GM19193 (cell line): Measurements from ENCODE around the gene IL7R.

Experiments
- POLR2A ChIP-seq: IDR thresholded peaks from 4 replicates; pipeline ENCODE4 v1.6.1; 2011; ENCODE audit not compliant: insufficient read depth, insufficient read length; ENCODE audit errors: extremely low read depth

Gene IL7R, protein sequence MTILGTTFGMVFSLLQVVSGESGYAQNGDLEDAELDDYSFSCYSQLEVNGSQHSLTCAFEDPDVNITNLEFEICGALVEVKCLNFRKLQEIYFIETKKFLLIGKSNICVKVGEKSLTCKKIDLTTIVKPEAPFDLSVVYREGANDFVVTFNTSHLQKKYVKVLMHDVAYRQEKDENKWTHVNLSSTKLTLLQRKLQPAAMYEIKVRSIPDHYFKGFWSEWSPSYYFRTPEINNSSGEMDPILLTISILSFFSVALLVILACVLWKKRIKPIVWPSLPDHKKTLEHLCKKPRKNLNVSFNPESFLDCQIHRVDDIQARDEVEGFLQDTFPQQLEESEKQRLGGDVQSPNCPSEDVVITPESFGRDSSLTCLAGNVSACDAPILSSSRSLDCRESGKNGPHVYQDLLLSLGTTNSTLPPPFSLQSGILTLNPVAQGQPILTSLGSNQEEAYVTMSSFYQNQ

DNA sequence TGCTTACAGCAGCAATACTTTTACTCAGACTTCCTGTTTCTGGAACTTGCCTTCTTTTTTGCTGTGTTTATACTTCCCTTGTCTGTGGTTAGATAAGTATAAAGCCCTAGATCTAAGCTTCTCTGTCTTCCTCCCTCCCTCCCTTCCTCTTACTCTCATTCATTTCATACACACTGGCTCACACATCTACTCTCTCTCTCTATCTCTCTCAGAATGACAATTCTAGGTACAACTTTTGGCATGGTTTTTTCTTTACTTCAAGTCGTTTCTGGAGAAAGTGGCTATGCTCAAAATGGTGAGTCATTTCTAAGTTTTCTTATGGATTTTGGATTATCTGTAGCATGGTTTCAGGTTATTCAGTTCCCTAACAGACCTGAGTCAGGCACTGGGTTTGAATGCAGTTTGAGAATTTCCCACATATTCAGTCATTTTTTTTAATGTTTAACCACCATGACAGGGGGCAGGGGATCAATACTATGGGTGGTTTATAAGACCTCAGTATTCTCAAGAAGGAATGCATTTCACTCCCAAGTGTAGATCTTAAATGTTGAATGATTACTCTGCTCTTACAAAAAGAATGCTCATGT is at the start of gene IL7R:
Gene IL7R (plus strand): TSS at position 127 of the 587 bp plus-strand sequence. CDS start 87 bp downstream, at position 214.
- TF ChIP-seq POLR2A: no peak

DNA sequence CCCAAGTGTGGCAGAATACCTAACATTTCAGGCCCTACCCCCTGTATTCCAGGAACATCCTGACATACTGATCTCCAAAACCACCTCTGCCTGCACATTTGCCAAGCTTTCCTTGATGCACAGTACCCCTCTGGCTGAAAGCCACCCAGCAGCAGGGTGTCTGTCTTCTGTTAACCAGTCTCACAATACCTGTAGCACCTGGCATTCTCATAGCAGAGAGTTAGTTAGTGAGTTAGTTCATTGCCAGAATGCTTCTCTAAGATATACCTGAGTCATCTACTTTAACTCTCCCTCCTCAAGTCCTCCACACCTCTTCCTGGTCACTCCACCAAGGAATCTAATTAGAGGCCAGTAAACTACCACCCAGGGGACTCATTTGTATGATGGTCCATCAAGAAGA is 46.1 kb upstream of the IL7R start:
- TF ChIP-seq POLR2A: no peak

DNA sequence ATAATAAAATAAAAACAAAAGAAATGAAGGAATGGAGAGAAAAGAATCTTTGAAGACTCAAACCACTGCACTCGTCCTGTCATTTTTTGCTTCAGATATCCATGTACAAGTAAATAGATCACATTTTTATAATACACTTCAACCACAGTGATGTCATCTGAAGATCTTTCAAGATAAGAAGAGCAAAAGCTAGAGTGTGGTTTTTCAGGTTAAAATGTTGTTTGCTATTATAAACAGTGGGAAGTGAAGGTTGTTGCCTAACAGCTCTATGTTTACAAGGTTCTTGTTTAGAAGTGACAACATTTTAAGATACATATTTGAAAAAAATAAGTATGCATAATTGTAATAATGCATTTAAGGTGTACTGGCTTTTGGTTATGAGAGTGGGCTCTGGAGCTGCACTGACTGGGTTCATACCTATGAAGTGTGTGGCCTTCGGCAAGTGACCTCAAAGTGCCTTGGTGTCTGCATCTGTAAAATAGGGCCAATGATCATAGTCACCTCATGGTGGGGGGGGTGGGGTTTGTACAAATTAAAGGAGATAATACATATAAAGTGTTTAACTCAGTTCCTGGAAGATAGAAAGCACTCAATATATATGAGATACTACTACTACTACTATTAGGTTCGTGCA is 45.5 kb upstream of the IL7R start:
- no peak for TF ChIP-seq POLR2A

DNA sequence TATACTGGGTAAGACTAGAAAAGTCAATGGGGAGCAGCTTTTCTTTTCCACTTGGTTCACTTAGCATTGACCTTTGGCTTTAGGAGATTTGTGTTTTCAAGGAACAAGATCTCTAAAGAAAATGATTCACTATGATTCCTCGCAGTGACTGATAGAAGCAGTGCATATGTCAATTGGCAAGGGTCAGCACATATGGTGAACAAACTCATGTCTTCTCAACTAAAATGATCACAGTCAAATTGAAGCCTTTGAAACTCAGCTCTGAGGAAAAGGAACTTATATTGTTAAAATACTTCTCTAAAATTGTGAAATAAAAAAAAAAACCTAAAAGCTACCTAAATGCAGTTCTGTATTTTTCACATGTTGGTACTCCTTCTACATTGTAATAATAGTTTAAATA is 43.2 kb upstream of the IL7R start:
- TF ChIP-seq POLR2A: no peak

DNA sequence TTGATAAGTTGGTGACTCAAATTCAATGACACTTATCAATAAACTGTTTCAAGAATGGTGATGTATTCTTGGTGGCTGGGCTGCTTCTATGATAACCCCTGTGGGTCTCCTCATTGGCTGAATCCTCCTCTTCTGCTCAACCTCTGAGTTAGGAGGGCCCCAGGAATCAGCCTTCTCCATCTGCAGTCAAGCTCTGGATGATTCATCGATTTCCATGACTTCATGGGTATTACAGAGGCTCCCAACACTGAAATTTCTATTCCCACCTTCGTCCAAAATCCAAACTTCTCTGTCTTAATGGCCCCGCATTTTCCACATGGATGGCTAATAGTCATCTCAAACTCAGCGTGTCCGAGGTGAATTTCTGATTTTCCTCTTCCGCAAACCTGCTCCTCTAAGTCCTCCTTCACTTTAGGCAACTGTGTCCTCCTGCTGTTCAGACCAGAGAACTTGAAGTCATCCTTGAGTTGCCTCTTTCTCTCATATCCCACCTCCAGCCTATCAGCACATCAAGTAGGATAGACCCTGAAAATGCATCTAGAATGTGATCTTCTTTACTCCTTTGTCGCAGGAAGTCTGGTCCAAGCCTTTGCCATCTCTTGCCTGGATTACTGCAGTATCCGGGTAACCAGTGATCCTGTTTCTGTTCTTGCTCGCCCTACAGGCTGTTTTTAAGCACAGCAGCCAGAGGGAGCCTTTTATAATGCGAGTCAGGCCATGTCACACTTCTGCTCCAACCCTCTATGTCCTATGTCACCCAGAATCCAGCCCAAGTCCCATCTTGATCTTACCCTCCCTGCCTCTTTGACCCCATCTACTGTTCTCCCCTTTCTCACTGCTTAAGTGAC is 41.4 kb upstream of the IL7R start:
- TF ChIP-seq POLR2A: no peak

DNA sequence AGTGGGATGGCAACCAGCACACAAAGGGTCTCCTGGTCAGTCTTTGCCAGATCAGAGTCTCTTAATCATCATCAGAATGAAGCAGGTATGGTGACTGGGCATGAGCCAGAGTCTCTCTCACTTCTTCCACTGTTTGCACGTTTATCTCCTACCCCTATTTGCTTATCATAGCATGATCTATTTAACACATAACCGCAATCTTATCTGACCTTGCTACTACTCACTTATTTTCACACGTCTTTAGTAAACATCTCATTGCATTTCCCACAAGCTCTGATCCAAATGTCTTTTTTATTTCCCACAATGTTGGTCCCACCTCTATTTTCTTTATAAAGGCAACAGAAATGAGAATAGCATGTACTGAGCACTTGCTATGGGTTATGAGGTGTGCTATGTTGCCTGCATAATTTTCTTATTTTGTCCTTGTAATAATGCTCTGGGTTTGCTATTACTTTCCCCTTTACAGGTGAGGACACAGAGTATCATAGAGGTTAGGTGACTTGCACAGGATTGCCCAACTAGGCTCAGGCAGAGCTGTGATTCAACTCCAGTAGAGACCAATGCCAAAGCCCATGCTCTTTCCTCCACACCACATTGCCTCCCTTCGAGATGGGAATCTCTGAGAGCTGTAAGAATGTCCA is 39.7 kb upstream of the IL7R start:
- TF ChIP-seq POLR2A: no peak

DNA sequence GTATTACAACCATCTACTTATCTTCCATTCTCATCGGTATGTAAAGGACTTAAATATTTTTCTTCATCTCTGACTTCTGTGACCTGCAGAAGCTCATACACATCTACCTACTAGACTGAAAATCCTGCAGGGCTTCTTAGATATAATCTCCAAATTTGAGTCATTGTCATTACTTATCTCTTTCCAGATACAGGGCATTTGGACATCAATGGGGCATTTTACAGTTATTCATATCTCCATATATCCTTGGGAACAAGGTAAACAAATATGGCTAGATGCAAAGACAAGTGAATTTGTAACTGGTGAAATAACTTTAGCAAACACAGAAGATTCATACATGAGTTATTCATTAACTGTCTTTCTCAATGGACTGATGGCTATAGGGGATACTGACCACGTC is 37.7 kb upstream of the IL7R start:
- TF ChIP-seq POLR2A: no peak

DNA sequence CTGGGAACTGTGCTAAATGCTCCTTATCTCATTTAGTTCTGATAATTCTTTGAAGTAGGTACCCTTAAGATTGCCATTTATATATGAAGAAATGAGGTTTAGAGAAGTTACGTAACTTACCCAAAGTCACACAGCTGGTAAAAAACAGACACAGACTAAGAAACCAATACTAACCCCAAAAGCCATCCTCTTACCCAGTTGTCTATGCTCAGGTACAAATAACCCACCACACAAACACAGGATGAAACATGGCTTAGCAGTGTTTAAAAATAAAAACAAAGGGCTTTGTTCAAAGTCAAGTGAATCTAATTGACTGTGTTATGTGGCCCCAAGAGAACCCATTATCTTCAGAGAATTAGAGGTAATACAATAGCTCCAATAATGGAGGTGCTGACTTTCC is 37.0 kb upstream of the IL7R start:
- TF ChIP-seq POLR2A: no peak

DNA sequence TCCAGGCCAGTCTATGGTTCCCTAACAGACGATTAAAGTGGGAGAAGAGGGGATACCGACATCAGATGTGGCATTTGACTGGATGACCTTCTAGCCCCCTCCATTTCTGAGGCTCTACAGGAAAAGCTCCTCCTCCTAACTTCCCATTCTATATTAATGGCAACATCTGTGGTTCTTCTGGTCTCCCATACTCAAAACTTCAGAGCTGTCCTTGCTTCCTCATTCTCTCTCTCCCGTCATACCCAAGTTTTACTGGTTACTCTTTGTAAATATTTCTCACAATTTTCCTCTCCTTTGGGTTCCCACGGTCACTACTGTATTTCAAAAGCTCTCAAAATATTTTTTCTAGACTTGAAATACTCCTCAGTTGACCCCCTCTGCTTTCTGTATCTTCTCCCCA is 36.0 kb upstream of the IL7R start:
- TF ChIP-seq POLR2A: no peak

DNA sequence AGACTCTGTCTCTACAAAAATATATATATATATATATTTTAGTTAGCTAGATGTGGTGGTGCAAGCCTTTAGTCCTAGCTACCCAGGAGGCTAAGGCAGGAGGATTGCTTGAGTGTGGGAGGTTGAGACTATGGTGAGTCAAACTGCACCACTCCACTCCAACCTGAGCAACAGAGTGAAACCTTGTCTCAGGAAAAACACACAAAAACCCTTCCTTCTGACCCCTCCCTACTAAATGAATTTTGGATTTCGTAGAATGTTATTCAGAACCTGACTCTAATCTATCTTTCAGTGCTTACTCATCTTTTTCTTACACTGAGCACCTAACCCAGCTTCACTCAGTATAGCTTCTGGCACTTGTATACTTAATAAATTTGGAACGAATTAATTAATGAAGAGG is 35.2 kb upstream of the IL7R start:
- no peak for TF ChIP-seq POLR2A

DNA sequence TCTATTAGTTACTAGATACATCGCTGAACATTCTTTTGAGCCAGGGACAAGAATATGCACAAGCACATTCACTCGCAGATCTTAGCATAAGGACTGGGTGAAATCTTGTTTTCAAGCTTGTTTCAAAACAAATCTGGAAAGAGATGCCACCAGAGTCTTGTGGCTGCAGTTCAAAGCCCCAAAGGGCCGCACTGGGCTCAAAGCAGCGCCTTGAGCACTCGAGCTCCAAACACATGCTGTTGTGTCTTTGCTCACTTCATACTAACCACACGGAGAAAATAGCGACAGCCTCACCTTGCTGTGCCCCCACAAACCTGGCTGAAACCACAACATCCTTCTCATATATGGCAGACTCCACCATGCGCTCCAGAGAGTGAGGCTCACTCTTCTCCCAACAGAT is 34.2 kb upstream of the IL7R start:
- no peak for TF ChIP-seq POLR2A

DNA sequence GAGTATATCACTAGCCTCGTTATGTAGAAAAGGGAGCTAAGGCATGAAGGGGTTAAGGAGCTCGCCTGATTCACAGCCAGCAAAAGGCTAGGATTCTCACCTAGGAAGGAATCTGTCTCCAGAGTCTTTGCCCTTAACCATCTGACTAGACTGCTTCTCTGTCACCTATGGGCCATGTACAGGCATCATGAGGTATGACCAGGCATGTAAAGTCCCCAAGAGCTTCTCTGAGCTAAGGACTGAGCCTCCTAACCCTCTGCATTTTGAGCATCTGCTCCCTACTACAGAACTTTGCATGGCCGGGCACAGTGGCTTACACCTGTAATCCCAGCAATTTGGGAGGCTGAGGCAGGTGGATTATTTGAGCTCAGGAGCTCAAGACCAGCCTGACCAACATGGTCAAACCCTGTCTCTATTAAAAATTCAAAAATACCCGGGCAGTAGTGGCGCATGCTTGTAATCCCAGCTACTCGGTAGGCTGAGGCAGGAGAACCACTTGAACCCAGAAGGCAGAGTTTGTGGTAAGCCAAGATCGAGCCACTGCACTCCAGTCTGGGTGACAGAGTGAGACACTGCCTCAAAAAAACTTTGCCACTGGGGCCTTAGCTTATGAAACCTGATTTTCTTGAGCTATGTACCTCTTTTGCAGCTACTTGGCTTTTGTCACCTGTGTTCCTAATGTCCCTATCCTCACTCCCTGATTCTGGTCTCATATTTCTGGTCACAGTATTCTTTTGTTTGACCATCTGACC is 33.2 kb upstream of the IL7R start:
- TF ChIP-seq POLR2A: no peak

DNA sequence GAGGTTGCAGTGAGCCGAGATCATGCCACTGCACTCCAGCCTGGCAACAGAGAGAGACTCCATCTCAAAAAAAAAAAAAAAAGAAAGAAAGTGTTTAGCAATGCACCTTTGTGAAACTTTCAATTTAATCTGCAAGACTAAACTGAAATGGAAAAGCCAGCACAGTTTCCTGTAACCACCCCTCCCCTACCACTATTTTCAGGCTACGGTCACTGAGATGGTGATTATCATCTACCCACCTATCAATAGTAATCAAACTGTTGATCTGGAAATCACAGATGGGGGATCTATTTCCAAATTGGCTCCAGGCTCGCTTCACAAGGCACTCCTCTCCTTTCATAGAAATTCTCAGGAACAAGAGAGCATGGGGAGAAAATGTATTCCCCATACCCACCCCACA is 30.6 kb upstream of the IL7R start:
- TF ChIP-seq POLR2A: no peak

DNA sequence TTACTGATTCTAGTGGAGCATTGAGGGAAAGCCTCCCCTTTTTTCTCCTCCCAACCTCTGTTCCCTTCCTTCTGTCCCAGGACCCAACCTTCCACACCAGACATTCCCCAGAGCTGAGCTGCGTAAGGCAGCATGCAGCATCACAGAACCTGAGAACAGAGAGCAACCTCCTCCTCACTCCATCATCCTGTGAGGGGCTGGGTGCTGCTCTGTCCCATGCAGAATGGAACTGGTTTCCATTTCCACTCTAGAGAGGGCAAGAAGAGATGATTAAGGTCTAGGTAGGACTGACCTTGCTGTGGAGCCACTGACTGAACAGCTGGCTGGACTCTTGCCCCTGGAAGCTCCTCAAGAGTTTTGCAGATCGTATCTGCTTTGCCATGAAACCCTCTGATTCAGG is 30.1 kb upstream of the IL7R start:
- no peak for TF ChIP-seq POLR2A
